Esophagus squamous epithelium (tissue), 4 donors: ENCODE measurements around the gene ARHGAP25.

Experiments used
- POLR2A ChIP-seq, 4 donors: fragments of 450-650 bp; IDR thresholded peaks; one replicate each; pipeline ENCODE4 v1.6.1; 2017; ENCODE audit warnings: antibody characterized with exemption in 4 of 4, mild to moderate bottlenecking in 4 of 4, moderate library complexity in 3 of 4
- TF ChIP-seq, protein P1 (sequence below), 6 experiments: fragments of 450-650 bp in 4 of 6; fragments of 200-600 bp in 2 of 6; sonication (generic) in 2 of 6; IDR thresholded peaks; one replicate each; pipeline ENCODE4 v1.5.1; 2016 to 2019; ENCODE audit warnings: antibody characterized with exemption in 6 of 6, mild to moderate bottlenecking in 4 of 6, moderate library complexity in 4 of 6

DNA sequence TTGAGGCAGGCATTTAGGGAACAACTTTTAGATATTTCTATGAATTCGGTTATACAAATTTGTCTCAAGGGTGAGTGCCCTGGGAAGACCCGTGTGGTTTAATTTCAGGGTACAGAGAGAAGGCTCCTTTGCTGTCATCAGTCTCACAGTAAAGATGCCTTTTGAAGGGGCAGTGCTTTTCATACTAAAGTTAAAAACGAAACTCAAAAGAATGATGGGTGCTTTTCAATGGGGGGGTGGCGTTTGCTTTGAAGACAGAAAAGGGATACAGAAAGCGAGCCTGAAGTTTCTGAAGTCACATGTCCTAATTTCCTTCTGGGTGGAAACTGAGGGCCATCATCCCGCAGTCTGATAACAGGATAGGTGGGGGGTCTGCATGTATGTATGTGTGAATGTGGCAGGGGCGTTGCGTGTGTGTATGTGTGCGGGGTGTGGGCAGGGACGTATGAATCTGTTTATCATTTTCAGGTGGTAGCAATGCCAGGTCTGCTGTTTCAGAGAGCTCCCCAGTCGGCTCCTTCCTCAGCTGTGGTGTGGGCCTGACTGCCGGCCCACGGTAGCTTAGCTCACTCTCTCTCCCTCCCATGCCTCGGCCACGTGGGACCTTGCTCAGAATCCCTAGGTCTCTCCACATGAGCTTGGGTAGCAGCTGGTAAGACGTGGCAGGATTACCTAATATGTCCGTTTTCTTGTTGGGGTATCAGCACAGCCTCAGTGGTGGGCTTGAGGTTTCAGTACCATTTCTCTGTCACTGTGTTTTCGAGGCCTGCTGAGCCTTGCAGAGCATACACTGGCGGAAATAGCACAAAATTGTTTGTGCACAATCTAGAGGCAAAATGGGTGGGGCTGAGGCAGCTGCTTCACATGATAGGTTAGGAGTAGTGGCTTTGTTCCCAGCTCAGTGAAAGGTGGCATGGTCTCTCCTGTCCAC, 32.7 kb downstream of the ARHGAP25 start:
- TF ChIP-seq, protein P1, sequence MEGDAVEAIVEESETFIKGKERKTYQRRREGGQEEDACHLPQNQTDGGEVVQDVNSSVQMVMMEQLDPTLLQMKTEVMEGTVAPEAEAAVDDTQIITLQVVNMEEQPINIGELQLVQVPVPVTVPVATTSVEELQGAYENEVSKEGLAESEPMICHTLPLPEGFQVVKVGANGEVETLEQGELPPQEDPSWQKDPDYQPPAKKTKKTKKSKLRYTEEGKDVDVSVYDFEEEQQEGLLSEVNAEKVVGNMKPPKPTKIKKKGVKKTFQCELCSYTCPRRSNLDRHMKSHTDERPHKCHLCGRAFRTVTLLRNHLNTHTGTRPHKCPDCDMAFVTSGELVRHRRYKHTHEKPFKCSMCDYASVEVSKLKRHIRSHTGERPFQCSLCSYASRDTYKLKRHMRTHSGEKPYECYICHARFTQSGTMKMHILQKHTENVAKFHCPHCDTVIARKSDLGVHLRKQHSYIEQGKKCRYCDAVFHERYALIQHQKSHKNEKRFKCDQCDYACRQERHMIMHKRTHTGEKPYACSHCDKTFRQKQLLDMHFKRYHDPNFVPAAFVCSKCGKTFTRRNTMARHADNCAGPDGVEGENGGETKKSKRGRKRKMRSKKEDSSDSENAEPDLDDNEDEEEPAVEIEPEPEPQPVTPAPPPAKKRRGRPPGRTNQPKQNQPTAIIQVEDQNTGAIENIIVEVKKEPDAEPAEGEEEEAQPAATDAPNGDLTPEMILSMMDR (IDR thresholded peaks at IDR 0.05): no peak
- peak in 1 of 4 donors; percentile 40 for TF ChIP-seq POLR2A (IDR thresholded peaks at IDR 0.05)
